GM21717 (cell line): Measurements from ENCODE around the gene ZNF768.
"Not testable (repeated sequence)": the region's sequence is repeated elsewhere in the genome, so short reads cannot be mapped to it uniquely, and the experiment has no call there.

ENCODE experiments used
- ATAC-seq: cut with Tn5 transposase; IDR thresholded peaks from one replicate; pipeline ENCODE4 v1.9.1; 2021; ENCODE audit warnings: mild to moderate bottlenecking, moderate library complexity; ENCODE audit not compliant: unreplicated experiment

Gene ZNF768

GRCh38 chr16:30533748-30534367 lies 7.5 kb upstream of the ZNF768 start:
- peak; percentile 3 for ATAC-seq

GRCh38 chr16:30533146-30533522 lies 6.8 kb upstream of the ZNF768 start:
- no peak for ATAC-seq

- no peak for ATAC-seq
Observed at GRCh38 chr16:30532285-30533145, 6.1 kb upstream of the ZNF768 start.

GRCh38 chr16:30530163-30531037 lies 4.0 kb upstream of the ZNF768 start:
- ATAC-seq = no peak

GRCh38 chr16:30528799-30529457 lies 2.6 kb upstream of the ZNF768 start:
- no peak for ATAC-seq

- no peak for ATAC-seq
Observed at GRCh38 chr16:30527635-30528178, 1.3 kb upstream of the ZNF768 start.

GRCh38 chr16:30526823-30527634 lies 663 bp upstream of the ZNF768 start:
- ATAC-seq = peak; percentile 74

GRCh38 chr16:30525844-30526136 lies 576 bp downstream of the ZNF768 start:
- ATAC-seq = no peak

- no peak for ATAC-seq
Observed at GRCh38 chr16:30524575-30525568, 1.5 kb downstream of the ZNF768 start.

- no peak for ATAC-seq
Observed at GRCh38 chr16:30523768-30524574, 2.4 kb downstream of the ZNF768 start.

- ATAC-seq = not testable (repeated sequence)
Observed at GRCh38 chr16:30522702-30523463, 3.5 kb downstream of the ZNF768 start.

GRCh38 chr16:30521873-30522641 lies 4.3 kb downstream of the ZNF768 start:
- no peak for ATAC-seq

- ATAC-seq = no peak
Observed at GRCh38 chr16:30521476-30521872, 4.9 kb downstream of the ZNF768 start.

GRCh38 chr16:30519120-30520049 lies 7.0 kb downstream of the ZNF768 start:
- no peak for ATAC-seq

- ATAC-seq = no peak
Observed at GRCh38 chr16:30518552-30518951, 7.8 kb downstream of the ZNF768 start.
